GM12878 (cell line): Measurements from ENCODE around the gene CDC42SE1. TPM values are rescaled to one million over a fixed set of nuclear protein-coding genes. Genes with fewer than 3 reads are reported as not detected.
A peak's percentile ranks its signal among the peaks of the same experiment; 100 is the strongest.

ENCODE experiments used
- ATF7 ChIP-seq: fragments of 450-650 bp; IDR thresholded peaks from 2 replicates; pipeline ENCODE4 v1.6.1; 2016; ENCODE audit warnings: low read depth, mild to moderate bottlenecking
- BACH1 ChIP-seq: fragments of 450-650 bp; IDR thresholded peaks from 2 replicates; pipeline ENCODE4 v1.6.1; 2017; ENCODE audit warnings: mild to moderate bottlenecking, borderline replicate concordance
- CBFB ChIP-seq: IDR thresholded peaks from 2 replicates; pipeline ENCODE4 v1.6.1; 2016; ENCODE audit warnings: antibody characterized with exemption, low read depth
- CHD2 ChIP-seq: IDR thresholded peaks from 2 replicates; pipeline ENCODE4 v1.6.1; 2011; ENCODE audit warnings: low read depth, low read length, improper control_type of control experiment, borderline replicate concordance
- CREB1 ChIP-seq: IDR thresholded peaks from 2 replicates; pipeline ENCODE4 v1.6.1; 2012; ENCODE audit warnings: low read depth, mild to moderate bottlenecking, inconsistent platforms
- CTCF ChIP-seq, 3 experiments: IDR thresholded peaks in 2 of 3; conservative IDR thresholded peaks in 1 of 3; 2 replicates each; pipeline ENCODE4 v1.5.1; 2011; ENCODE audit warnings: low read depth in 3 of 3, low read length in 3 of 3, mild to moderate bottlenecking in 3 of 3, control low read depth in 2 of 3, moderate library complexity in 2 of 3, inconsistent platforms in 1 of 3, mixed read lengths in 1 of 3; ENCODE audit not compliant: control insufficient read depth in 2 of 3, insufficient read depth in 1 of 3; ENCODE audit errors: extremely low read depth in 1 of 3
- EZH2 ChIP-seq: IDR thresholded peaks from 2 replicates; pipeline ENCODE4 v1.6.1; 2012; ENCODE audit warnings: low read depth, mild to moderate bottlenecking, control low read depth, inconsistent platforms, low read length, borderline replicate concordance; ENCODE audit not compliant: control insufficient read depth
- FOS ChIP-seq: IDR thresholded peaks from 3 replicates; pipeline ENCODE4 v1.6.1; 2011; ENCODE audit warnings: borderline replicate concordance; ENCODE audit not compliant: insufficient read length; ENCODE audit errors: extremely low read depth
- KAT2A ChIP-seq: conservative IDR thresholded peaks from 2 replicates; pipeline ENCODE4 v1.6.1; 2011; ENCODE audit warnings: low read depth, low read length; ENCODE audit not compliant: control insufficient read depth
- MTA2 ChIP-seq: fragments of 450-650 bp; IDR thresholded peaks from 2 replicates; pipeline ENCODE4 v1.6.1; 2016; ENCODE audit warnings: low read depth, mild to moderate bottlenecking, moderate library complexity
- MTA3 ChIP-seq: IDR thresholded peaks from 2 replicates; pipeline ENCODE4 v1.6.1; 2012; ENCODE audit warnings: low read length, inconsistent platforms, borderline replicate concordance
- NR2C2 ChIP-seq: IDR thresholded peaks from 2 replicates; pipeline ENCODE4 v1.6.1; 2011; ENCODE audit warnings: borderline replicate concordance, low read depth; ENCODE audit not compliant: control insufficient read depth, insufficient read length
- PKNOX1 ChIP-seq: fragments of 450-650 bp; IDR thresholded peaks from 2 replicates; pipeline ENCODE4 v1.6.1; 2016; ENCODE audit warnings: mild to moderate bottlenecking
- POLR2A ChIP-seq: IDR thresholded peaks from 2 replicates; pipeline ENCODE4 v1.6.1; 2011; ENCODE audit warnings: low read depth, mild to moderate bottlenecking, low read length
- POU2F2 ChIP-seq: IDR thresholded peaks from 3 replicates; pipeline ENCODE4 v1.6.1; 2011; ENCODE audit warnings: low read depth, mild to moderate bottlenecking, low read length, borderline replicate concordance
- PRDM15 ChIP-seq: fragments of 450-650 bp; formaldehyde crosslinking; IDR thresholded peaks from 2 replicates; pipeline ENCODE4 v1.4.0; 2020; ENCODE audit warnings: mild to moderate bottlenecking, moderate library complexity
- RBBP5 ChIP-seq: fragments of 200-600 bp; sonication (generic); conservative IDR thresholded peaks from 2 replicates; pipeline ENCODE4 v1.6.1; 2016
- SIN3A ChIP-seq: IDR thresholded peaks from 2 replicates; pipeline ENCODE4 v1.6.1; 2012; ENCODE audit warnings: low read depth, low read length, improper control_type of control experiment
- SIX5 ChIP-seq: IDR thresholded peaks from 2 replicates; pipeline ENCODE4 v1.6.1; 2011; ENCODE audit warnings: mild to moderate bottlenecking, low read depth, low read length, moderate library complexity; ENCODE audit not compliant: severe bottlenecking
- SMAD5 ChIP-seq: IDR thresholded peaks from 2 replicates; pipeline ENCODE4 v1.6.1; 2016; ENCODE audit warnings: antibody characterized with exemption, low read depth
- SMC3 ChIP-seq: IDR thresholded peaks from 2 replicates; pipeline ENCODE4 v1.6.1; 2011; ENCODE audit warnings: low read length, improper control_type of control experiment, borderline replicate concordance
- SPI1 ChIP-seq: IDR thresholded peaks from 2 replicates; pipeline ENCODE4 v1.6.1; 2011; ENCODE audit warnings: low read depth, mild to moderate bottlenecking, low read length, moderate library complexity, borderline replicate concordance; ENCODE audit not compliant: insufficient read depth
- TCF3 ChIP-seq: IDR thresholded peaks from 2 replicates; pipeline ENCODE4 v1.6.1; 2012; ENCODE audit warnings: low read depth, mild to moderate bottlenecking, low read length, borderline replicate concordance; ENCODE audit not compliant: insufficient read depth
- ZNF24 ChIP-seq: fragments of 450-650 bp; IDR thresholded peaks from 2 replicates; pipeline ENCODE4 v1.6.1; 2017; ENCODE audit warnings: antibody characterized with exemption, mild to moderate bottlenecking
- polyA plus RNA-seq, 11 experiments: library from polyadenylated mRNA; depleted of rRNA in 4 of 11; unstranded in 6 of 11; stranded (reverse) in 5 of 11; fragments of >200 nt; fragmentation: Nextera tagmentation in 4 of 11; fragmentation: Illumina TruSeq in 1 of 11; extraction: Ambion mirVana in 4 of 11; extraction: Trizol in 1 of 11; gene quantifications; 1 replicate in 1 of 11; 2 replicates in 10 of 11; pipeline versions ENCODE4 v1.2.1 to v1.2.3, GENCODE V29; 2011 to 2016; ENCODE audit warnings: inconsistent platforms in 2 of 11, missing spikeins in 2 of 11, low read depth in 1 of 11
- total RNA-seq, 4 experiments: library from RNA; depleted of rRNA in 3 of 4; stranded (reverse); fragments of >200 nt in 3 of 4; fragmentation: Illumina TruSeq in 1 of 4; extraction: Trizol in 1 of 4; gene quantifications; 2 replicates each; pipeline versions ENCODE4 v1.2.1 to v1.2.3, GENCODE V29; 2013 to 2021

Gene CDC42SE1
- total and polyA plus RNA-seq, 10 of the 15 experiments (the other 5 are each of a cell fraction or from before 2014, with no cell fraction given): 35.7 to 112 (median 74.3) TPM

GRCh38 chr1:151059109-151060006, at the start of gene CDC42SE1 (continued):
- TF ChIP-seq PRDM15 (CRISPR knock-in tag) (no peak), ZNF24 (no peak), FOS (no peak), CHD2 (0 out of 2 replicates have a peak, but pooled peaks have one; percentile 58), NR2C2 (no peak), RBBP5 (no peak), MTA2 (0 out of 2 replicates have a peak, but pooled peaks have one; percentile 16), SMC3 (peak; percentile 17; the same call in 1 of the 2 replicates), POLR2A (peak; percentile 98), SIX5 (no peak), BACH1 (peak; percentile 78; the same call in 1 of the 2 replicates), SMAD5 (peak; percentile 71; the same call in 1 of the 2 replicates), ATF7 (peak; percentile 65), CTCF (IDR thresholded peaks at IDR 0.05 in 2 of 3, conservative IDR thresholded peaks at IDR 0.05 in 1 of 3; ENCODE audit: control insufficient read depth in 2 of 3, extremely low read depth in 1 of 3, insufficient read depth in 1 of 3, low read depth in 3 of 3, low read length in 3 of 3) (peak; percentile 75 to 90 (median 84)), SPI1 (peak; percentile 49; the same call in 1 of the 2 replicates), CBFB (peak; percentile 61; the same call in 1 of the 2 replicates), EZH2 (no peak), TCF3 (no peak), KAT2A (no peak), PKNOX1 (0 out of 2 replicates have a peak, but pooled peaks have one; percentile 13), SIN3A (no peak), CREB1 (peak; percentile 78), MTA3 (no peak), POU2F2 (peak; percentile 66; the same call in 1 of the 3 replicates)
